PC-3 (cell line): ENCODE results near the gene SLC25A17. TPM values are rescaled to one million over a fixed set of nuclear protein-coding genes. Genes with fewer than 3 reads are reported as not detected.
"Not testable (repeated sequence)": the region's sequence is repeated elsewhere in the genome, so short reads cannot be mapped to it uniquely, and the experiment has no call there.

Source experiments
- ATAC-seq: fragments of 200-7000 bp; cut with Tn5 transposase; 2 replicates; pipeline ENCODE4 v1.9.1; 2020; ENCODE audit warnings: mild to moderate bottlenecking, moderate library complexity
- BruUV-seq: library from RNA; stranded (reverse); fragments of 400-500 nt; replicated peaks from 2 replicates; lab custom pipeline; 2021; lab: Mats Ljungman, UMichigan
- CTCF ChIA-PET: fragments of 300-600 bp; sonication (Branson Sonifier 250); formaldehyde crosslinking; loops from one replicate; lab custom pipeline; 2022; ENCODE audit warnings: antibody characterized with exemption; lab: Charles Lee
- POLR2A ChIA-PET: fragments of 300-600 bp; sonication (Branson Sonifier 250); formaldehyde crosslinking; loops from one replicate; lab custom pipeline; 2022; ENCODE audit warnings: antibody characterized with exemption; ENCODE audit not compliant: unreplicated experiment; lab: Charles Lee
- DNase-seq: peaks from one replicate; pipeline ENCODE4 v3.0.0-alpha.2; 2015
- H2AFZ ChIP-seq: fragments of 300-600 bp; sonication (generic); 2 replicates; pipeline ENCODE4 v1.6.0; 2016; ENCODE audit warnings: antibody characterized with exemption, low read length
- H3F3A ChIP-seq: fragments of 300-600 bp; sonication (generic); one replicate; pipeline ENCODE4 v1.6.0; 2017; ENCODE audit warnings: antibody characterized with exemption, low read length, control low read depth, mild to moderate bottlenecking; ENCODE audit not compliant: unreplicated experiment
- H3K27ac ChIP-seq: fragments of 300-600 bp; sonication (generic); 2 replicates; pipeline ENCODE4 v1.5.1; 2016; ENCODE audit warnings: mild to moderate bottlenecking, low read length
- H3K27me3 ChIP-seq: fragments of 300-600 bp; sonication (generic); 2 replicates; pipeline ENCODE4 v1.6.1; 2016; ENCODE audit warnings: low read length, mixed read lengths
- H3K36me3 ChIP-seq: fragments of 300-600 bp; sonication (generic); 2 replicates; pipeline ENCODE4 v1.6.1; 2016; ENCODE audit warnings: low read depth, mixed run types, low read length, mixed read lengths
- H3K4me1 ChIP-seq: fragments of 300-600 bp; sonication (generic); 2 replicates; pipeline ENCODE4 v1.5.1; 2016; ENCODE audit warnings: low read length; ENCODE audit not compliant: insufficient read depth
- H3K4me2 ChIP-seq: fragments of 300-600 bp; sonication (generic); 2 replicates; pipeline ENCODE4 v1.6.0; 2016; ENCODE audit warnings: low read length
- H3K4me3 ChIP-seq: fragments of 300-600 bp; sonication (generic); 2 replicates; pipeline ENCODE4 v1.5.1; 2016; ENCODE audit warnings: mild to moderate bottlenecking, low read length, mixed read lengths
- H3K79me2 ChIP-seq: fragments of 300-600 bp; sonication (generic); 2 replicates; pipeline ENCODE4 v1.6.1; 2017; ENCODE audit warnings: low read length, mixed read lengths
- H3K9ac ChIP-seq: fragments of 300-600 bp; sonication (generic); 2 replicates; pipeline ENCODE4 v1.6.0; 2016; ENCODE audit warnings: mild to moderate bottlenecking, low read length
- H3K9me2 ChIP-seq: fragments of 300-600 bp; sonication (generic); replicated peaks from 2 replicates; pipeline ENCODE4 v1.6.1; 2016; ENCODE audit warnings: mixed run types, low read length, mixed read lengths
- H3K9me3 ChIP-seq: fragments of 300-600 bp; sonication (generic); 2 replicates; pipeline ENCODE4 v1.6.1; 2016; ENCODE audit warnings: low read length, mixed read lengths
- H4K20me1 ChIP-seq: fragments of 300-600 bp; sonication (generic); 2 replicates; pipeline ENCODE4 v1.6.1; 2016; ENCODE audit warnings: low read length, mixed read lengths
- EZH2 ChIP-seq: fragments of 300-600 bp; sonication (generic); IDR thresholded peaks from one replicate; pipeline ENCODE4 v1.6.1; 2017; ENCODE audit warnings: antibody characterized with exemption, mild to moderate bottlenecking, low read length; ENCODE audit not compliant: unreplicated experiment
- EZH2phosphoT487 ChIP-seq: fragments of 300-600 bp; sonication (generic); IDR thresholded peaks from 2 replicates; pipeline ENCODE4 v1.6.1; 2018; ENCODE audit warnings: mild to moderate bottlenecking, antibody characterized with exemption, low read length, borderline replicate concordance
- intact Hi-C: fragments of 100-400 bp; cut with micrococcal nuclease; formaldehyde crosslinking; loops from 2 replicates; pipeline ENCODE4 v1.9.0; 2023
- total RNA-seq: library from RNA; depleted of rRNA; stranded (reverse); fragments of >200 nt; gene quantifications from 2 replicates; pipeline ENCODE4 v1.2.3, GENCODE V29; 2014
- TF ChIP-seq, protein P1 (sequence below): fragments of 300-600 bp; sonication (generic); conservative IDR thresholded peaks from 2 replicates; pipeline ENCODE4 v1.5.1; 2017; ENCODE audit warnings: antibody characterized with exemption, low read depth, mild to moderate bottlenecking, low read length

SLC25A17 gene
- total RNA-seq, 1 experiment from 2014 or later, result 18.3 TPM

- no peaks in the 10 kb centered on the region for H3F3A ChIP-seq
- POLR2A ChIA-PET, result no interaction called here
- DNase-seq, result no peak
- H3K9me2 ChIP-seq, result no peaks in the 10 kb centered on the region
- no peak overlapping the region for H3K27ac ChIP-seq
- H3K4me2 ChIP-seq, result no peak overlapping the region
- CTCF ChIA-PET, result no interaction called here
- no peak overlapping the region for H3K4me3 ChIP-seq
- H3K9me3 ChIP-seq, result no peaks in the 10 kb centered on the region
- TF ChIP-seq, protein P1, sequence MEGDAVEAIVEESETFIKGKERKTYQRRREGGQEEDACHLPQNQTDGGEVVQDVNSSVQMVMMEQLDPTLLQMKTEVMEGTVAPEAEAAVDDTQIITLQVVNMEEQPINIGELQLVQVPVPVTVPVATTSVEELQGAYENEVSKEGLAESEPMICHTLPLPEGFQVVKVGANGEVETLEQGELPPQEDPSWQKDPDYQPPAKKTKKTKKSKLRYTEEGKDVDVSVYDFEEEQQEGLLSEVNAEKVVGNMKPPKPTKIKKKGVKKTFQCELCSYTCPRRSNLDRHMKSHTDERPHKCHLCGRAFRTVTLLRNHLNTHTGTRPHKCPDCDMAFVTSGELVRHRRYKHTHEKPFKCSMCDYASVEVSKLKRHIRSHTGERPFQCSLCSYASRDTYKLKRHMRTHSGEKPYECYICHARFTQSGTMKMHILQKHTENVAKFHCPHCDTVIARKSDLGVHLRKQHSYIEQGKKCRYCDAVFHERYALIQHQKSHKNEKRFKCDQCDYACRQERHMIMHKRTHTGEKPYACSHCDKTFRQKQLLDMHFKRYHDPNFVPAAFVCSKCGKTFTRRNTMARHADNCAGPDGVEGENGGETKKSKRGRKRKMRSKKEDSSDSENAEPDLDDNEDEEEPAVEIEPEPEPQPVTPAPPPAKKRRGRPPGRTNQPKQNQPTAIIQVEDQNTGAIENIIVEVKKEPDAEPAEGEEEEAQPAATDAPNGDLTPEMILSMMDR, result no peak
- no peak for ATAC-seq
- intact Hi-C loops, result no loop called here
- no peak overlapping the region for H2AFZ ChIP-seq
- no peaks in the 10 kb centered on the region for H3K79me2 ChIP-seq
- H3K4me1 ChIP-seq, result no peaks in the 10 kb centered on the region
- H3K27me3 ChIP-seq, result no peaks in the 10 kb centered on the region
- peaks cover 6% of the 10 kb centered on the region for H3K36me3 ChIP-seq
- no peak overlapping the region for H3K9ac ChIP-seq
- BruUV-seq, result no TSS peak
- no peaks in the 10 kb centered on the region for H4K20me1 ChIP-seq
Measured at GRCh38 chr22:40764763-40765441, 54.2 kb downstream of the SLC25A17 start.

GRCh38 chr22:40759294-40759840 is 59.8 kb downstream of the SLC25A17 start:
- no peak for DNase-seq

DNA sequence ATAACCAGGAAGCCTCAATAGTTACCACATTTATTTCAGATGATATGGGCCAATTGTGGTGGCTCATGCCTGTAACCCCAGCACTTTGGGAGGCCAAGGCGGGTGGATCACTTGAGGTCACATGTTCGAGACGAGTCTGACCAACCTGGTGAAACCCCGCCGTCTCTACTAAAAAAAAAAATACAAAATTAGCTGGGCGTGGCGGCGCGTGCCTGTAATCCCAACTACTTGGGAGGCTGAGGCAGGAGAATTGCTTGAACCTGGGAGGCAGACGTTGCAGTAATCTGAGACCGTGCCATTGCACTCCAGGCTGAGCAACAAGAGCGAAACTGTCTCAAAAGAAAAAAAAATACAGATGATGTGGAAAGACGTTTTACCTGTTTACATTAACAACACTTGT is 60.3 kb downstream of the SLC25A17 start:
- CTCF ChIA-PET, result not testable (repeated sequence)

More at GRCh38 chr22:40759294-40759840, 59.8 kb downstream of the SLC25A17 start:
- Histone ChIP-seq H3K36me3 (no peaks in the 10 kb centered on the region), H3K4me3 (no peak overlapping the region), H3K9ac (no peak overlapping the region), H4K20me1 (no peaks in the 10 kb centered on the region), H3K4me2 (no peak overlapping the region), H3K9me3 (no peaks in the 10 kb centered on the region), H3K27ac (no peak overlapping the region), H3K79me2 (no peaks in the 10 kb centered on the region), H2AFZ (no peak overlapping the region), H3K4me1 (peaks cover 25% of the 10 kb centered on the region), H3F3A (no peaks in the 10 kb centered on the region), H3K27me3 (no peaks in the 10 kb centered on the region), H3K9me2 (no peaks in the 10 kb centered on the region)
- ATAC-seq, result no peak
- POLR2A ChIA-PET, result interaction anchor here (0.7 kb wide), 1 partner anchor 74 kb away, joined by 21 read pairs; no protein-coding TSS in a partner anchor
- CTCF ChIA-PET, result interaction anchor here (0.6 to 1.7 kb wide), 6 partner anchors 56 to 155 kb away, joined by 6 to 46 read pairs (median 6); no protein-coding TSS in a partner anchor
- intact Hi-C loops, result no loop called here
- no TSS peak for BruUV-seq
- TF ChIP-seq, protein P1, result no peak
- no peak for TF ChIP-seq EZH2phosphoT487
- no peak for TF ChIP-seq EZH2

More for the DNA sequence above, 60.3 kb downstream of the SLC25A17 start:
- H3K9me2 ChIP-seq, DNase-seq, H3K27ac ChIP-seq, H3F3A ChIP-seq, H3K27me3 ChIP-seq, H2AFZ ChIP-seq, H3K9ac ChIP-seq, BruUV-seq, H3K79me2 ChIP-seq, POLR2A ChIA-PET, H3K9me3 ChIP-seq, H3K36me3 ChIP-seq, intact Hi-C loops, ATAC-seq, H3K4me3 ChIP-seq, H4K20me1 ChIP-seq: not testable (repeated sequence)
- Histone ChIP-seq H3K4me2 (peak overlapping the region; percentile 61; the same call in 1 of the 2 replicates), H3K4me1 (peaks cover 25% of the 10 kb centered on the region)
